Adipocyte (in vitro differentiated cells): ENCODE results near the gene DENND4B.

Experiments
- DNase-seq: peaks from one replicate; pipeline ENCODE4 v3.0.0-alpha.2; 2015; ENCODE audit warnings: low read depth
- H3K27me3 ChIP-seq: replicated peaks from 2 replicates; pipeline ENCODE4 v1.7.0; 2013; ENCODE audit warnings: mild to moderate bottlenecking, low read length, moderate library complexity; ENCODE audit not compliant: control insufficient read depth, insufficient read depth
- H3K36me3 ChIP-seq: 2 replicates; pipeline ENCODE4 v1.7.0; 2013; ENCODE audit warnings: low read length, mild to moderate bottlenecking, moderate library complexity; ENCODE audit not compliant: control insufficient read depth, insufficient read depth, severe bottlenecking
- H3K4me1 ChIP-seq: 2 replicates; pipeline ENCODE4 v1.7.0; 2013; ENCODE audit warnings: mild to moderate bottlenecking, low read length, moderate library complexity; ENCODE audit not compliant: control insufficient read depth, insufficient read depth
- H3K4me3 ChIP-seq: 2 replicates; pipeline ENCODE4 v1.7.0; 2013; ENCODE audit warnings: mild to moderate bottlenecking, low read length, moderate library complexity
- H3K9ac ChIP-seq: 2 replicates; pipeline ENCODE4 v1.7.0; 2013; ENCODE audit warnings: mild to moderate bottlenecking, low read length, moderate library complexity
- H3K9me3 ChIP-seq: 2 replicates; pipeline ENCODE4 v1.7.0; 2013; ENCODE audit warnings: mild to moderate bottlenecking, low read length, moderate library complexity; ENCODE audit not compliant: control insufficient read depth

DENND4B gene

GRCh38 chr1:153946622-153947241, at the start of gene DENND4B:
Gene DENND4B (minus strand): TSS chr1:153946718. CDS start chr1:153944374, 2,344 bp downstream.
- H3K4me3 ChIP-seq, result peak within 1 kb of the TSS; percentile 84
- no peaks in the 10 kb centered on the region for H3K9me3 ChIP-seq
- peak within 1 kb of the TSS; percentile 88 for H3K9ac ChIP-seq
- H3K4me1 ChIP-seq, result peaks cover 22% of the 10 kb centered on the region
- no peaks in the 10 kb centered on the region for H3K27me3 ChIP-seq
- DNase-seq, result peak; percentile 94
- H3K36me3 ChIP-seq, result peaks cover 40% of the 10 kb centered on the region

- peaks cover 22% of the 10 kb centered on the region for H3K4me1 ChIP-seq
- H3K27me3 ChIP-seq, result no peaks in the 10 kb centered on the region
- H3K4me3 ChIP-seq, result no peak overlapping the region
- no peak for DNase-seq
- no peaks in the 10 kb centered on the region for H3K9me3 ChIP-seq
- H3K9ac ChIP-seq, result no peak overlapping the region
- H3K36me3 ChIP-seq, result peaks cover 35% of the 10 kb centered on the region
These were observed 49.1 kb upstream of the DENND4B start for GRCh38 chr1:153995640-153996039.

- Histone ChIP-seq H3K4me1 (peaks cover 22% of the 10 kb centered on the region), H3K9me3 (no peaks in the 10 kb centered on the region), H3K36me3 (peaks cover 35% of the 10 kb centered on the region), H3K27me3 (no peaks in the 10 kb centered on the region), H3K9ac (no peak overlapping the region), H3K4me3 (no peak overlapping the region)
- DNase-seq, result no peak
These were observed 48.7 kb upstream of the DENND4B start for GRCh38 chr1:153995202-153995601.

GRCh38 chr1:153991806-153992205, 45.3 kb upstream of the DENND4B start:
- Histone ChIP-seq H3K36me3 (peaks cover 35% of the 10 kb centered on the region), H3K9ac (peak overlapping the region; percentile 99), H3K4me1 (peaks cover 22% of the 10 kb centered on the region), H3K4me3 (peak overlapping the region; percentile 97), H3K9me3 (no peaks in the 10 kb centered on the region), H3K27me3 (no peaks in the 10 kb centered on the region)
- no peak for DNase-seq

GRCh38 chr1:153991151-153991630, 44.7 kb upstream of the DENND4B start:
- Histone ChIP-seq H3K9me3 (no peaks in the 10 kb centered on the region), H3K4me1 (peaks cover 22% of the 10 kb centered on the region), H3K9ac (peak overlapping the region; percentile 99), H3K4me3 (peak overlapping the region; percentile 97), H3K36me3 (peaks cover 35% of the 10 kb centered on the region), H3K27me3 (no peaks in the 10 kb centered on the region)
- no peak for DNase-seq

GRCh38 chr1:153990468-153991150, 44.1 kb upstream of the DENND4B start, which contains the start of gene RPS27:
Gene RPS27 (plus strand): TSS chr1:153990762. CDS start chr1:153990797, 35 bp downstream.
- Histone ChIP-seq H3K36me3 (peaks cover 34% of the 10 kb centered on the region), H3K4me3 (peak within 1 kb of the TSS; percentile 97), H3K9me3 (no peaks in the 10 kb centered on the region), H3K9ac (peak within 1 kb of the TSS; percentile 99), H3K27me3 (no peaks in the 10 kb centered on the region), H3K4me1 (peaks cover 22% of the 10 kb centered on the region)
- DNase-seq, result peak; percentile 99

- H3K9ac ChIP-seq, result no peak overlapping the region
- H3K36me3 ChIP-seq, result peaks cover 25% of the 10 kb centered on the region
- DNase-seq, result no peak
- H3K4me1 ChIP-seq, result peaks cover 22% of the 10 kb centered on the region
- H3K27me3 ChIP-seq, result no peaks in the 10 kb centered on the region
- H3K9me3 ChIP-seq, result no peaks in the 10 kb centered on the region
- no peak overlapping the region for H3K4me3 ChIP-seq
These were observed 41.1 kb upstream of the DENND4B start for GRCh38 chr1:153987621-153988020.

GRCh38 chr1:153985941-153986761, 39.6 kb upstream of the DENND4B start, which contains the start of gene RAB13:
Gene RAB13 (minus strand): TSS chr1:153986339. CDS start chr1:153986236, 103 bp downstream.
- Histone ChIP-seq H3K9me3 (no peaks in the 10 kb centered on the region), H3K4me3 (peak within 1 kb of the TSS; percentile 97), H3K4me1 (peaks cover 9% of the 10 kb centered on the region), H3K36me3 (peaks cover 26% of the 10 kb centered on the region), H3K27me3 (no peaks in the 10 kb centered on the region), H3K9ac (peak within 1 kb of the TSS; percentile 100)
- DNase-seq, result peak; percentile 97

- no peaks in the 10 kb centered on the region for H3K9me3 ChIP-seq
- H3K27me3 ChIP-seq, result no peaks in the 10 kb centered on the region
- H3K36me3 ChIP-seq, result peaks cover 32% of the 10 kb centered on the region
- peak overlapping the region; percentile 97 for H3K4me3 ChIP-seq
- H3K4me1 ChIP-seq, result peaks cover 9% of the 10 kb centered on the region
- peak; percentile 89 for DNase-seq
- H3K9ac ChIP-seq, result peak overlapping the region; percentile 100
These were observed 38.9 kb upstream of the DENND4B start for GRCh38 chr1:153985341-153985912.

- no peak for DNase-seq
- H3K9ac ChIP-seq, result peak overlapping the region; percentile 100
- H3K4me3 ChIP-seq, result peak overlapping the region; percentile 97
- H3K9me3 ChIP-seq, result no peaks in the 10 kb centered on the region
- peaks cover 40% of the 10 kb centered on the region for H3K36me3 ChIP-seq
- H3K27me3 ChIP-seq, result no peaks in the 10 kb centered on the region
- H3K4me1 ChIP-seq, result peaks cover 9% of the 10 kb centered on the region
These were observed 37.8 kb upstream of the DENND4B start for GRCh38 chr1:153984123-153984894.
